GM23248 (cell line): Measurements from ENCODE around the gene SZT2.

Source experiments
- EZH2 ChIP-seq: fragments of 200-600 bp; sonication (generic); IDR thresholded peaks from 2 replicates; pipeline ENCODE4 v1.6.1; 2018; ENCODE audit warnings: antibody characterized with exemption, mild to moderate bottlenecking; ENCODE audit not compliant: insufficient read depth, poor library complexity, severe bottlenecking
- EZH2phosphoT487 ChIP-seq: fragments of 200-600 bp; sonication (generic); IDR thresholded peaks from 2 replicates; pipeline ENCODE4 v1.6.1; 2018; ENCODE audit warnings: antibody characterized with exemption, moderate library complexity, mild to moderate bottlenecking, low read depth; ENCODE audit not compliant: insufficient read depth

GRCh38 chr1:43414634-43415223 lies 25.0 kb downstream of the SZT2 start:
- no peak for TF ChIP-seq EZH2
- no peak for TF ChIP-seq EZH2phosphoT487
